ENCODE measurements around the gene CHD2.
A peak's percentile ranks its signal among the peaks of the same experiment; 100 is the strongest.

The CHD2 gene

DNA sequence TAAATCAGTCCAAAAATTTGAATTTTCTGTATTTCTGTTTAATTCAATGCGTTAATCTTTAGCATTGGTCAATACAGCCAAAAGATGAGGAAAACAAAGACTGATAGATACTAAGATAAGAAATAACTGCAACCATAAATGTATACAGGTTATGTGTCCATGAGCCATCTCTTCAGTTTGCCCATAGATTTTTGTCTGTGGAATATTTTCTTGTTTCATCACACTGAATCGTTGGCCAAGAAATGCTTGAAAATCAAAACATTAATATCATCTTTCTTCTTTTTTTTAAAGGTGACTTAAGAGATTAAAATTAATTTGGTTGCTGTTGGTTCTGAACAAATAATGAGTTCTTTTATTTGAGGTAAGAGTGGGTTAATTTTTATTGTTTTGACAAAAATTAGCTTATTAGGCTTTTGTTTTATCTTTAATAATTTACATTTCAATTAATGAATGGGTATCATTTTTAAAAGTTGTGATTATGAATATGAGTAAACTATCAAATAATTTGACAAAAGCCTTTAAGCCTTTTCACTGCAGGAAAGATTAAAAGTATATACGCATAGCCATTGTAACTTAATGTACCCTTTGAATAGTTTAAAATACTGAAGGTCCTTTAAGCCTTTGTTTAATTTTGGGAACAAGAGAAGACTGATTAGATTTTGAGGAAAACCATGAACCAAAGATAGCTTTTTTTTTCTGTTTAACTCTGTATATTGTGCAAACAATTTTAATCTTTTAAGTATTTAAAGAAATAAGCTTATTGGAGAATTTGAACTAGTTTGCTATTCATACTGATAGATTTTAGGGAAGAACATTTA is 14.7 kb upstream of the CHD2 start:
- no peak for DNase-seq

DNA sequence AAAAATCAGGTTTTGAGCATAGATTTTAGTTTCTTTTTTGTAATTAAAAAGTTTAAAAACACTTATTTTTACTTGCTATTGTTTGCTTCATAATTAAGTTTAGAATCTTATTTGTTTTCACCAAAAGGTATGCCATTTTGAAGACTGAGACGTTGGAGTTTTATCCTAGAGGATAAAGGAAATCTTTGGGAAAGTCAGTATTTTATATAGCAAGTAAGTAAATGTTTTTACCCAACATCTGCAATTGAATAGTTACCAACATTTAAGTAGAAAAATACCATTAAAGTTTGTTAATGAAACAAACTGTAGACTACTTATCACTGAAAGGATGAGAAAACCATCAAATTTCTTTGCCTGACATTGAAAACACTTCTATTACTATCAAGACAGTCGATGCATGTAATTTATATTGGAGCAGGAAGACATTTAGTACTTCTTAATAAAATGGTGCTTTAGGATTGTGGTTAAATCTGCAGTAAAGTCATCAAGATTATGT is 14.0 kb upstream of the CHD2 start:
- DNase-seq = no peak

DNA sequence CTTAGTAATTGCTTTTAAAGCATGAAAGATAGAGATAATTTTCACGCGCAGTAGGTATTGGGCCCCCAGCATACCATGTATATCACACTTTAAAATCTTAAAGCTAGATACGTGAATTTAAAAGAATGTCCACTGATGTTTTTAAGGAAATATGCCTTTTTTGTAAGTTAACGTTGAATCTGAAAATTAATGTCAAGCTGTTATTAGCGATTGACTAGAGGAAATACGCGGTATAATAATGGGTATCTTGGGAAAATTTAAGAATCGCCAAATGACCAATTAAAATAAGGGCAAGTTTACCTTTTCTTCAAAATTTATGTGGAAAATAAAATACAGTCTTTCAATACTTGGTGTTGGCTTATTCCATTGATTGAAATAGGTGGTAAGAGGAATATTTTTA is 13.3 kb upstream of the CHD2 start:
- DNase-seq = no peak

DNA sequence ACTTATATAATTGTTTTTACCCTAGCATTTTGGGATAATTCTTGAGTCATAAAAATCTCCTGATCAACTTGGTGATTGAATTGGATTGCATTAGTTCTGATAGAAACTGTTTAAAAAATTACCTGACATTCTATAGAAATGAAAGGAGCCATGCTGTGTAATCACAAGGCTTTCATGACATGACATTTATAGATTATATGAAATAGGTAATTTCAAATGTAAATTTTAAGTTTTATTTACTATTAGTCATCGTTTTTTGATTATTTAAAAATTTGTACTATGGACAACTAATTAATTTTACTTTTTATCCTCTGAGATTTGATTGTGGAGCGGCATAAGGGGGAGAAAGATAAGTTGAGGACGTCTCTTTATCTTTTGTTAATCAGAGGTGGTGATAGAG is 12.3 kb upstream of the CHD2 start:
- DNase-seq = no peak

DNA sequence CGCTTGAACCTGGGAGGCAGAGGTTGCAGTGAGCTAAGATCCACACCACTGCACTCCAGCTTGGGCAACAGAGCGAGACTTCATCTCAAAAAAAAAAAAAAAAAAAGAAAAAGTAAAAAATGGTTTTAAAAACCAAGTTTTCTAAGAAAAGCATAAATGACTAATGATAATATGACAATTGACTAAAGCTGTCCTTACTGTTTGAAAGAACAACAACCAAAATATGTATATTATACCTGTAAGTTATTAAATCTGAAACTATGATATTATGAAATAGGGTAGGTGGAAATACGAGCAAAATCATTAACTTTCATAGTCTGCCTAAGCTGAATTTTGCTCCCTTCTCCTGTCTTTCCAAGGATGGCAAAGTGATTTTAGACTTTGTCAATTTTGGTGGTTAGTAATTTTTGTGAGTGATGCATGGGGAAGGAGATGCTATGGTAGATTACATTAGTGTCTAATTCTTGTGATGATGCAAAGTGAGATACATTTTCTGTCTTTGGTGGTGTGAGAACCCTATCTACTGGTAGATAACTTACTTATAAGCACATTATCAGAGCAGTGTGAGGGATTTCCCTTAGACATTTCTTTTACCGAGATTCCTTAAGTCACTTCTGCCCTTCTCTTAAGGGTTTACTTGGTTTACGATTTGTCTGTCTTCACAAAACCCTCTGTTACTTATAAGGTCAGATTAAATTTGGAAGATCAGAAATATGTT is 10.6 kb upstream of the CHD2 start:
- no peak for DNase-seq

DNA sequence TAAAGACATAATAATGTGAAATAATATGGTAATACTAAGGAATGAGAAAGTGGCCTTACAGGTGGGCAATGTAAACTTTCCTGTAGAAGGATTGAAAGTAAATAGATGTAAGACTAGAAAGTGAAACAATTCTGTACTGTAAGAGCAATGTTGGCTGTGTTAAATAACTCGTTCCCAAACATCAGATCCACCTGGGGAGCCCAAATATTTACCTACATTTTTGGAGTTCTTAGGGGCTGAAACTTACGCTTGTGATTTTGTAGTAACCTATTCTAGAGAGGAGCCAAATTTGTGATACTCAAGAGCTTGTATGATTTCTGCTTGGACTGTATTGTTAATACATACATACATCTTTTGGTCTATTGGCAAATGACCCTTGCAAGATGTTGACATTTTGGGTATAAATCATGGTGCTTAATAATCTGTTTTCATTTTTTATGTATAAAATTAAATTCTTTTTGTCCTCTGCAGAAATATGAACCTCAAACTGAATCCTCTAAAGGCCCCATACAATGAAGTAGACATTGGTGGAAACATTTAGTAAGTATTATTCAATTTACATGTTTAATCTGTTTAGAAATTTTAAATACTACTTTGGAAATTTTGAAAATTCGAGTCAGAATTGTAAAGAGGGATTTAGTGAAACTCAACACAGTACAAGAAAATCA is 8.5 kb upstream of the CHD2 start:
- no peak for DNase-seq

DNA sequence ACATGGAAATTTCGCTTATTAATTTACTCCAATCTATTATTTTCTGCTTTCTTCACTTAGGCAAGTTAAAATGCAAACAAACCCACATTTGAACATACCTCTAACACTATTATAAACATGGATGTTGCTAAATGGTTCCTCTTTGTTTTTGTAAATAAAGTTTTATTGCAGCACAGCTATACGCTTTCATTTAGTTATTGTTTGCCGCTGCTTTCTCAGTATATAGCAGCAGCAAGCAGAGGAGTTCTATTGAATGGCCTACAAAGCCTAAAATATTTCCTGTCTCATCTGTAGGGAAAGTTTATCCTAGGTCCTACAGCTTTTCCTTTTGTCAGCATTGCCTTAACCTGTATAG is 7.9 kb upstream of the CHD2 start:
- no peak for DNase-seq

DNA sequence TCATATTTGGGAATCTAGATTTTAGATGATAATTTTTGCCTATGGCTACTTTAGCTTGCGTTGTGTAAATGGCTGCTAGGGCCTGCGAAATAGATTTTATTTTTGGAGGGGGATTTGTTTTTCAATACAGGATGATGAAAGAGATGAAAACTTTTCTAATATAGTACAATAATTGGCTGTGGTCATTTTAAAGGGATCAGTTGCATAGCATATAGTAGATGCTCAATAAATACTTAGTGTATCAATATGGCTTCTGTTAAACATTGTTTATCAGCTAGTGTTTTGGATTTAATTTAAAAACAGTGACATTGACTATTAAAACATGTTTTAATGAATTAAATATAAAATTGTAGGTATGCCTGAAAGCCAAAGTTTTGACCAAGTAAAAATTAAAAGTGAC is 6.9 kb upstream of the CHD2 start:
- DNase-seq = no peak

DNA sequence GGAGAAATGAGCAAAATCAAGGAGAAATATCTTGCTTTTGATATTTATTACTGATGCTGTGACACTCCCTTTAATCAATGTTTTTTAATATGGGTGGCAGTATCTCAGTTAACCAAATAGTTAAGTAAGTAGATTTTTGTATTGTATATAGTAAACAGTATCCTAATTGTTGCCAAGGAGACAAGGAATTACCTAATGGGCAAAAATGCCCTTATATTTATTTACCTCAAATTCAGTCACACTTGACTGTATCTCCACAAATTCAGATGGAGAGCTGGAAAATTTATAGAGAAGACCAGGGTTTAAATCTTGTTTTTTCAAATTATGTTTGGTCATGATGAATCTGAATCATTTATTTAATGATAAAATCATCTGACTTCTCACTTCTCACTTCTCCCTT is 3.6 kb upstream of the CHD2 start:
- no peak for DNase-seq

DNA sequence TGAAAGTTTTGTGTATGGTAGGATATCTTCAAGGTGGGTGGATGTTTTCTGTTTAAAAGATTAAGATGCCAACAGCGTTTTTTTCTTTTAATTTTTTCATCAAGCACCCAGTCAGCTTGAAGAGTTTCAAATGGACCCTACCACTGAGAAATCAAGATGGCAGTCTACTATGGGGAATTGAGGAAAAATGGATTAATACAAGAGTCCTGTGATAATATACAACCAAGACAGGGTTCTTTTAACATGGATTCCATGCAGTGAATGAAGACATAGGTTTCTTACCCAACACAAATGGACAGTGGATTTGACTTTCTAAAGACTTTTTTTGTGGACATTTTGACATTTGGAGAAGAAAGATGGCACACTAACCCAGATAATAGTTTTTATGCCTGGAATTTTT is 2.5 kb upstream of the CHD2 start:
- no peak for DNase-seq

DNA sequence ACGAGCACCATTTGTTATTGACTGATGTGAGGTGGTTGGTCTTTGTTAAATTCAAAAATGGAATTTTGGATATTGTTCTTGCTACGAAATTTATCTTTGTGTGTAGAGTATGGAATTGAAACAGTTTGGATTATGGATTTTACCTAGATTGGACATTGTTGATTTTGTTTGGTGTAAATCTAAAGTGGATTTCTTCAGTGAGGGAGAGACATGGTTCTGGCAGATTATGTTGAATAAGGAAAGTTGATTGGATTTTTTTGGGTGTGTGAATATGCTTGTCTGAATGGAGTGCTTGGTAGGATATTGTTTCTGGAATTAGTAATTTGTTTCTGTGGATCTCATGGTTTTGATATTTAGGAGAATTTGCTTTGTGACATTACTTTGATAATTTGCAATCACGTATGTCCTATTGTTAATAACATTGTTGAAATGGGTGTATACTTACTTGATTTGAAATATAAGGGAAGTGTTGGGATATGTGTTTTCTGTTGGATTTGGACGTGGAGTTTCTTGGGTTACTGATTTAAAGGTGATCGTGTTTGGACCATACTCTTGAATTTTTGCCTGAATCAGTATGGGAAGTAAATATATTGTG is 1.0 kb upstream of the CHD2 start:
- DNase-seq = no peak

DNA sequence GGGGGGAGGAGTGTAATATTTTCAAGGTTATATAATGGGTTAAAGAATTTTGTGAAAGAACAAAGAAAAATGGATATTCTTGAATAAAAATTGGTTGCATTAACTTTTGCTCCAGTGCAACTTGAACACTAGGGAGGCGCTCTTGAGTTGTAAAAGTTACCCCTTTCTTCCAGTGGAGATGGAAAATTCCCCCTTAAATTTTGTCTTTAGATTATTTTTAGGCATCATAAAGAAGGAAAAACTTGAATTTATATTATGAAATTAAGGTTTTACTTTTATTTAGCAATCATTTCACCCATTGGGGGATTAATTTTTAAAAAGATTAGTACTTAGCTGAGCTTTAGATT is 550 bp upstream of the CHD2 start:
- DNase-seq = peak; percentile 52

DNA sequence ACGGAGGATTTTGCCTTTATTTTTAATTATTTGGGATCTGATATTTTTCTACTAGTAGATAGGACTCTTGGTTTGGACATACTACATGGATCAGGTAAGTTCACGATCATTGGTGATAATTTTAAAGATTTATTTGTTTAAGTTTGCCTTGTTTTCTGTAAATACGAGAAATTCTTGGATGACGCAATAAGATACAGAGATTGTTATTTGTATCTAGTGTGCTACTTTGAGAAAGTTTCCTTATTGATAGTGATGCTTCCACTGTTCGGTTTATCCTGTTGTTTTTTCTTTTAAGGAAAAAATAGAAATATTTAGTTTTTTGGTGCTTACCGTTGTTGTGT is 577 bp downstream of the CHD2 start:
- peak; percentile 38 for DNase-seq

DNA sequence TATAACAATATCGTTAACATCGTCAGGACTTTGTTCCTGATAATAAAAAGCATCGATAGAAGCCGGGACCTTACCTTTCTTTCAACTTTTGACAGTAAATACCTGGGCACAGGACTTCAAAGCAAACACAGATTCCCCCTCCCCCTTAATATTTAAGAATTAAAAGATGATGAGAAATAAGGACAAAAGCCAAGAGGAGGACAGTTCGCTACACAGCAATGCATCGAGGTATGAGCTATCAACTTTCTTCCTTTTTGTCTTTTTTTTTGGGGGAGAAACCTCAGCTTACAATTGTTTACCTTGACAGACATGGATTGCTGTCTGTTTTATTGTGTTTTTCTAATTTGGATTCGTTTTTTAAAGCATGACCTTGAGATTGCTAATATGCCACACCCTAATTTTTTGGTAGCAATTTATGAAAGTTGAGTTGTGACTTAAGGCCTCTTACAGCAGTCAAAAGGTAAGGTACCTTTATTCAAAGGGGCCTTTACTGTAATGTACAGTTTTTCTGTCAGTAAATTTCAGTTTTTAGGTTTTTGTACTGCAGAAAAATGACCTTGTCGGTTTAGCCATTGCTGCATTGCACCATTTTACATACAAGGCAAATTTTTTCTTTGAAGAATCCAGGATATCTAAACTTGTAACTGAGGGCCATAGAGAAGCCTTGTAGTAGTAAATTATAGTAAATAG is 1.1 kb downstream of the CHD2 start:
- peak; percentile 37 for DNase-seq

DNA sequence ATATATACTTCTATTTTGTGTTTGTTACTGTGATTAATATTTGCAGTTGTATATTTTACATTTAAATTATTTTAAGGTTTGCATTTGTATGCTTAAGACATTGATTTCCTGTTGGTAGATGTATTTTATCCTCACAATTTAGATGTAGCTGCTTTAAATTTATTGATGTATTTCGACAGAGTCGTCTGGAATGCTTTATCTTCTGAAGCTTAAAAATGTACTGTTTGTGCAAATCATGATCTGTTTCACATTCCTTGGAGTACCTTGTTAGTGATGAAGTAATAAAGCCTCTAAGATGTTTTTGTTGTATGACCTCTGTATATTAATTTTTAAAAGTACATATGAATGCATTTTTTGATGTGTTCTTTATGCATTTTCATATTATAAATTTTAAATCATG is 1.9 kb downstream of the CHD2 start:
- DNase-seq = no peak

DNA sequence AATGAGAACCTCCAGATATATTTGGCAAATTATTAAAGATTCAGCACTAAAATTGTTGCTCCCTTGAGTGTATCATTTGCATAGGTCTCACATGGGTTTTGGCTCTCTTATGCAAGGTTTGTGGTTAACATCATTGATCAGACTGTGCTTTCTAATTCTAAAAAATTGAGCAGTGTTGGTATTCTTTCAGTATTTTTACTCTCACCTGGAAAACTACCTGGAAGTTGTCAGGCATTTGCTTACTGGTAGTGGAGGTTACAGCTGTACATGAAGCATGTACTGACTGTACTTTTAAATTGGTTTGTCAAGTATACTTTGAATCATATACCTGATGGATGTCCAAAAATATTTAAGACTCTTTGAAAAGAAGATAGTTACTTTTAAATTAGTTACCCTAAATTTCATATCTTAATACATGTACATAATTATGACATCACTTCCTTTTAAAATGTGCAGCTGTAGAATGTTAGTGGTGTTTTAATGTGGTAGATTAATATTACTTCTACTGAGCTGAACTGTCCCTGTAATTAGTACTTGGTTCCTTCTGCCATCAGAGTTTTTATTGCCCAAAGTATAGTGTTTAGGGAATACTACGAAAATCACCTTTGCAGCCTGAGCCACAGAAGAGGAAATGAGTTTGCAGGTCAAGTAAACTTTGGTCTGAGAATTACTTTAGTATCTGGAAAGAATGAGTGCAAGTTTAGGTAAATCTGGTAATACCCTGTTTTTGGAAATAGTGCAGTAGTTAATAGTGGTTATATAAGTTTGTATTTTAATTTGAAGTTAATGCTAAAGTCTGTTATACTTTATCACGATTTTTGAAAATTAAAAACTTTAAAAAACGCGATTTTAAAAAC is 2.8 kb downstream of the CHD2 start:
- peak; percentile 37 for DNase-seq

DNA sequence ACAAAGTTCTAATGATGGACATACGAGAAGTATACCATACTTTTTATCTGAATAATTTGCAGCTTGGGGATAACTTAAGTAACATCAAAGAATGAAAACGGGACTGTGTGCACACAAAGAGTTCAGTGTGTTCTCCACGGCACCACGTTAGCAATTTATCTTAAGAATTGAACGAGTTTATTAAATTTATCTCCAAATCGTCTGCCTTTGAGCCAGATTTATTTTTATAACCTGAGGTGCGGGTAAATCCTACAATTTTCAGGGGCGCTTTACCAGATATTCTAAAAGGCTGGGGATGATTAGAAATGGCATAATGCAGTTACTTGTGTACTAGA is 3.5 kb downstream of the CHD2 start:
- peak; percentile 55 for DNase-seq

DNA sequence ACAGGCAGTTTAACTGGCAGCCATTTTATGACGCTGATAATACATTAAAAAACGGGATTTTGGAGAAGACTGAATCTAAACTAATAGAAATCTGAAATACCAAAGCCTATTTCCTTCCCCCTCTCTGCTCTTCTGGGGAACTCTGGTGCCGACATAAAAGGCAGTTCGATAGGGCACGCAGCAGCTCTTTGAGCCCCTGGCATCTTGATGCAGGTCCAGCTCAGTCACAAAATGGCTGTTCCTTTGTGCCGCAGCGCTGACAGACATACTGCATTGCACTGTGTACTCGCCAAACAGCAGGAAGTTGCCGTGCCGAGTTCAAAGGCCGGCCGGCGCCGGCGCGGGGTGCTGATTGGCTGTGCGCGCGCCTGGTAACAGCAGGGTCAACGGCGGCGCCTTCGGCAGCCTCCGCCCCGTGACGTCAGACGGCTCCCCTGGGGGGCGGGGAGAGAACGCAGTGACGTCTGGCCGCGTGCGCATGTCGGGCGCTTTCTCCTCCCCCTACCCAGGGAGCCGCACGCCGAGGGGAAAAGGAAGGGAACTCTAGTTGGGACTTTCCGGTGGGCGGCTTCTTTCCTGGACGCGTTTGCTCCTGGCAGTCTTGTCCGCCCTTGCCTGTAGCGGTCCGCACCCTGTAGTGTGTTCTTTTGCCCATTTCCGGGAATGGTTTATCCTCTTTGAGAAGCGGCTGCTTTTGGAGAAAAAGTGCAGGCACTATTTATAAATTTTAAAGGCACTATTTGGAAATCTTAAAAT is 4.0 kb downstream of the CHD2 start:
- peak; percentile 97 for DNase-seq

DNA sequence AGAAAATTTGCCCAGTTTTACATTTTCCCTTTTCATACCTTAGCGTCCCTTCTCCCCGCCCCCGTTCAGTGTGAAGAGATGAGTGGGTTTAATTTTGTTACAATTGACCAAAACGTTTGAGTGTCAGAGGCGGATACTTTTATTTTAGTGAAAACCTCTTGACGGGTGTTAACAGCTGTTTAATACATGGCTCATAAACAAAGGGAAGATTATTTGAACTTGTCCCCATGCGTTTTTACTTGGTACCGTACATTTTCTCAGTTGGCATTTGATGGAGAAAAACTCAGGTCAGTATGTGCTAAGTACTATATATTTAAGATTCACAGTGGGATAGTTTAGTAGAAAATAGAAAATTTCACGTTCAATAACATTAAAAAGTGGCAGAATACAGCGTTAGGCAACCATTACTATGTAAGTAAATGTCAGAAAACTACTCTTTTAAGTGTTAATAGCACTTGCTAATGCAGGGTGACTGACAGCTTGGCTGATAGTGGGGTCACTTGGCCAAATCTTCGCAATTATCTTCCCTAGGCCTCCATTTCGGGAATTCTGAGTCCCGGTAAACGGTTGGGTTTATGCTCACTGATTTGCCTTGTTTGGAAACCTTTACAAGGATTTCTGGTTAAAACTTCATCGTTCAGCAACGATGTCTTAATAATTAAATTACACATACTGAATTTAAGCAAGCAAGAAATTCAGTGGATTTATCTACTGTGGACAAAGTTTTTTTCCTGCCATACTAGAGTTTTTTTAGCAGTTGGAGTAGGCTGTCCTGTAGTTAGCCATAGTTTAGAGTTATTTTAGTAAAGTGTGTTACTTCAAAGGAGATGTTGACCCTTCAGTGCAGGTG is 4.8 kb downstream of the CHD2 start:
- no peak for DNase-seq

DNA sequence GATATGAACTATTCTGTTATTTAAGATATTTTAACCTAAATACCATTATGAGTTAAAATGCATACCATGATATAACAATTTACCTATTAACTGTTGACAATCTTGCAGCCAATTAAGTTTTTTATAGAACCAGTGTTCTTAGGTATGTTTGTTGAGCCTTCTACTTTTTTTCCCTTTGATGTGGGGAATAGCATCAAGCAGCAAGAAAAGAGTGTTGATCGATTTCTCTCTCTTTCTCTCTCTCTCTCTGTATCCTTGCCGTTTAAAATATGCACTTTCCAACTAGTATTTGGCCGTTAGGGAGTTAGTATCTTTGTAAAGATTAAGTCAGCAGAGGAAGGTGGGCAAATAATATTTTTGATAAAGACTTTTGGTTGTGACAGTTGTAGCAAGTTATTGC is 5.9 kb downstream of the CHD2 start:
- DNase-seq = no peak

All from NCI-H69 (cell line).